ENCODE measurements around the gene COPS3. TPM values are rescaled to one million over a fixed set of nuclear protein-coding genes. Genes with fewer than 3 reads are reported as not detected.

COPS3 gene
- total RNA-seq, 1 experiment from 2014 or later, result 113 TPM

DNA sequence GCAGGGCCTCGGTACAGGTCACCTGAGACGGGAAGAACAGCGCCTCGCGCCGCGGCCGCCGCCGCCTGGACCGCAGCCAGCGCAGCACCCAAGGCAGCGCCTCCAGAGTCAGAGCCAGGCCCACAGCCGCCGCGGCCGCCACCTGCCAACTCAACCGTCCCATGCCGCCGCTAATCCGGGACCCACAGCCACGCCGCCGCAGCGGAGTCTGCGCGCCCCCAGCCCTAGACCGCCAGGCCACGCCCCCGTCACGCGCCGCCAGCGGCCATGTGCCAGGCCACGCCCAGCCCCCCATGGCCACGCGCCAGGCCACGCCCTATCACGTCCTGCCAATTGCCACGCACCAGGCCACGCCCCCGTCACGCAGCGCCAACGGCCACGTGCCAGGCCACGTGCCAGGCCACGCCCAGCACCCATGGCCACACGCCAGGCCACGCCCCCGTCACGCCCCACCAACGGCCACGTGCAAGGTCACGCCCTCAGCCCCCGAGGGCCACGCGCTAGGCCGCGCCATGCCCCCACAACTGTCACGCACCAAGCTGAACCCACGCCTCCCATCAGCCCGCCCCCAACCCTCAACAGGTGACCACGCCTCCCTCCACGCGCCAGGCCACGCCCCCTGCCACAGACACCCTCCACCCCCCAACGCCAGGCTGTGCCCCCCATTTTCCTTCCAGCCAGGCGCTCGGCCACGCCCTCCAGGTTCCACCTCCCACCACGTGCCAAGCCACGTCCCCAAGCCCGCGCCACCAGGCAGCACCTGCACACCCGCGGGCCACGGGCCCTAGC, 74.7 kb downstream of the COPS3 start, which contains the start of gene PLD6:
TSS of gene PLD6 (minus strand) at position 210 of the 789 bp plus-strand sequence. CDS start at position 163, 47 bp downstream.
- H3K4me1 ChIP-seq (ENCODE audit: insufficient read depth, low read length), result no peaks in the 10 kb centered on the region
- no peak within 1 kb of the TSS for H3K4ac ChIP-seq (ENCODE audit: low read depth, low read length)
- H3K4me1 Mint-ChIP-seq, result no peaks in the 10 kb centered on the region
- H3K27ac Mint-ChIP-seq, result peak within 1 kb of the TSS in 1 of 3 experiments; percentile 51; a peak in 3 of 7 replicates
- no peak within 1 kb of the TSS for H2AFZ ChIP-seq (ENCODE audit: low read length)
- no peaks in the 10 kb centered on the region for H4K20me1 ChIP-seq (ENCODE audit: control insufficient read depth, insufficient read depth, insufficient read length)
- TF ChIP-seq, protein P1, sequence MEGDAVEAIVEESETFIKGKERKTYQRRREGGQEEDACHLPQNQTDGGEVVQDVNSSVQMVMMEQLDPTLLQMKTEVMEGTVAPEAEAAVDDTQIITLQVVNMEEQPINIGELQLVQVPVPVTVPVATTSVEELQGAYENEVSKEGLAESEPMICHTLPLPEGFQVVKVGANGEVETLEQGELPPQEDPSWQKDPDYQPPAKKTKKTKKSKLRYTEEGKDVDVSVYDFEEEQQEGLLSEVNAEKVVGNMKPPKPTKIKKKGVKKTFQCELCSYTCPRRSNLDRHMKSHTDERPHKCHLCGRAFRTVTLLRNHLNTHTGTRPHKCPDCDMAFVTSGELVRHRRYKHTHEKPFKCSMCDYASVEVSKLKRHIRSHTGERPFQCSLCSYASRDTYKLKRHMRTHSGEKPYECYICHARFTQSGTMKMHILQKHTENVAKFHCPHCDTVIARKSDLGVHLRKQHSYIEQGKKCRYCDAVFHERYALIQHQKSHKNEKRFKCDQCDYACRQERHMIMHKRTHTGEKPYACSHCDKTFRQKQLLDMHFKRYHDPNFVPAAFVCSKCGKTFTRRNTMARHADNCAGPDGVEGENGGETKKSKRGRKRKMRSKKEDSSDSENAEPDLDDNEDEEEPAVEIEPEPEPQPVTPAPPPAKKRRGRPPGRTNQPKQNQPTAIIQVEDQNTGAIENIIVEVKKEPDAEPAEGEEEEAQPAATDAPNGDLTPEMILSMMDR (conservative IDR thresholded peaks at IDR 0.05), result no peak
- no peak within 1 kb of the TSS for H3K27ac ChIP-seq (ENCODE audit: insufficient read length, low read depth, low read length)
- no peak within 1 kb of the TSS for H3T11ph ChIP-seq (ENCODE audit: low read length)
- H3K27me3 Mint-ChIP-seq (ENCODE audit: low read depth), result peaks cover 1% of the 10 kb centered on the region; the same call in 1 of the 2 replicates
- no peaks in the 10 kb centered on the region for H3K9me3 Mint-ChIP-seq
- H4K5ac ChIP-seq (ENCODE audit: insufficient read length, low read depth, low read length), result no peak within 1 kb of the TSS
- H2BK120ac ChIP-seq (ENCODE audit: low read depth, low read length, poor library complexity, severe bottlenecking), result no peak within 1 kb of the TSS
- H3K23me2 ChIP-seq (ENCODE audit: insufficient read length, low read depth, low read length, poor library complexity, severe bottlenecking), result peaks cover 3% of the 10 kb centered on the region
- H2BK5ac ChIP-seq (ENCODE audit: insufficient read length, low read length), result no peak within 1 kb of the TSS
- no peak within 1 kb of the TSS for H3K23ac ChIP-seq (ENCODE audit: insufficient read length, low read depth, low read length)
- no peak within 1 kb of the TSS for H3K18ac ChIP-seq (ENCODE audit: insufficient read length, low read depth, low read length)
- H3K79me1 ChIP-seq (ENCODE audit: insufficient read depth, low read depth, low read length, poor library complexity, severe bottlenecking), result no peaks in the 10 kb centered on the region
- WGBS (ENCODE audit: extremely low coverage, insufficient read length, low lambda C conversion rate), result no CpG with 5 or more reads among the region's 78 CpGs
- H3K36me3 Mint-ChIP-seq (ENCODE audit: insufficient read depth in 1 of 3, low read depth in 3 of 3), result no peaks in the 10 kb centered on the region
- H3K14ac ChIP-seq (ENCODE audit: insufficient read depth, low read length), result no peak within 1 kb of the TSS
- no peak within 1 kb of the TSS for H4K91ac ChIP-seq (ENCODE audit: insufficient read length, low read depth, low read length)
- H2AK5ac ChIP-seq (ENCODE audit: insufficient read length, low read length), result no peak within 1 kb of the TSS
- no peaks in the 10 kb centered on the region for H3K27me3 ChIP-seq (ENCODE audit: insufficient read depth, low read length)
- H3K4me2 ChIP-seq (ENCODE audit: insufficient read depth, insufficient read length, low read length), result no peak within 1 kb of the TSS
- no peak within 1 kb of the TSS for H2BK15ac ChIP-seq (ENCODE audit: low read depth, low read length)
- H3K4me3 Mint-ChIP-seq, result no peak within 1 kb of the TSS
- no peaks in the 10 kb centered on the region for H3K9me3 ChIP-seq (ENCODE audit: control insufficient read depth, low read depth, low read length)
- DNase-seq, result peak; percentile 47
- no peak within 1 kb of the TSS for H3K9ac ChIP-seq (ENCODE audit: extremely low read depth, insufficient read length, low read length)
- H3K56ac ChIP-seq (ENCODE audit: insufficient read length, low read depth, low read length), result no peak within 1 kb of the TSS
- H4K8ac ChIP-seq (replicated peaks; ENCODE audit: insufficient read length, low read depth, low read length), result no peak within 1 kb of the TSS
- H2BK20ac ChIP-seq (ENCODE audit: low read depth, low read length, poor library complexity, severe bottlenecking), result no peak within 1 kb of the TSS
- H2BK12ac ChIP-seq (ENCODE audit: insufficient read length, low read depth, low read length), result no peak within 1 kb of the TSS
- no peaks in the 10 kb centered on the region for H3K79me2 ChIP-seq (ENCODE audit: insufficient read depth, low read length)
